HCT116 (cell line): ENCODE data around the gene KLHL3. TPM values are rescaled to one million over a fixed set of nuclear protein-coding genes. Genes with fewer than 3 reads are reported as not detected.
A peak's percentile ranks its signal among the peaks of the same experiment; 100 is the strongest.

Experiments
- ATAC-seq: fragments of 200-7000 bp; cut with Tn5 transposase; 2 replicates; pipeline ENCODE4 v1.9.1; 2020; ENCODE audit warnings: mild to moderate bottlenecking, moderate library complexity
- BruUV-seq: library from RNA; stranded (reverse); fragments of 400-500 nt; replicated peaks from 2 replicates; lab custom pipeline; 2021; lab: Mats Ljungman, UMichigan
- CTCF ChIA-PET: fragments of 300-600 bp; sonication (Branson Sonifier 250); formaldehyde crosslinking; loops from one replicate; lab custom pipeline; 2021; ENCODE audit warnings: antibody characterized with exemption; lab: Charles Lee
- POLR2A ChIA-PET: fragments of 300-600, 350-600 bp; sonication (Branson Sonifier 250); formaldehyde crosslinking; loops from one replicate; lab custom pipeline; 2021; ENCODE audit warnings: antibody characterized with exemption; lab: Charles Lee
- RAD21 ChIA-PET, 2 experiments: fragments of 300-600 bp; sonication (Branson Sonifier 250); formaldehyde crosslinking; loops; one replicate each; lab custom pipeline; 2023; ENCODE audit warnings: low total read pairs in 2 of 2; ENCODE audit not compliant: uncharacterized antibody in 2 of 2, unreplicated experiment in 2 of 2, low non-redundant PET in 1 of 2; lab: Charles Lee
- DNase-seq: peaks from one replicate; pipeline ENCODE4 v3.0.0-alpha.2; 2010; ENCODE audit warnings: low read depth, low spot score
- H2AFZ ChIP-seq: fragments of 200-600 bp; shearing (Covaris generic), sonication (generic); 2 replicates; pipeline ENCODE4 v1.6.1; 2017; ENCODE audit warnings: low read depth, mixed run types, mixed read lengths, antibody characterized with exemption, low read length; ENCODE audit not compliant: poor library complexity, severe bottlenecking
- H3K27ac ChIP-seq: 2 replicates; pipeline ENCODE4 v1.5.1; 2012; ENCODE audit warnings: low read depth, low read length
- H3K27me3 ChIP-seq: fragments of 200-600 bp; sonication (generic); 2 replicates; pipeline ENCODE4 v1.6.1; 2016; ENCODE audit warnings: mixed run types, low read length, mixed read lengths; ENCODE audit not compliant: insufficient read depth
- H3K36me3 ChIP-seq, 2 experiments: fragments of 200-500 bp in 1 of 2; fragments of 200-600 bp in 1 of 2; sonication (Bioruptor generic) in 1 of 2; sonication (generic) in 1 of 2; 2 replicates each; pipeline versions ENCODE4 v1.5.1 to v1.6.1; 2014 to 2016; ENCODE audit warnings: low read length in 2 of 2, inconsistent platforms in 1 of 2, mixed read lengths in 1 of 2, mixed run types in 1 of 2; ENCODE audit not compliant: insufficient read depth in 2 of 2, control insufficient read depth in 1 of 2
- H3K4me1 ChIP-seq, 2 experiments: fragments of 200-600 bp in 1 of 2; sonication (generic) in 1 of 2; 2 replicates each; pipeline versions ENCODE4 v1.5.1 to v1.6.1; 2012 to 2017; ENCODE audit warnings: low read length in 2 of 2, inconsistent platforms in 1 of 2, mild to moderate bottlenecking in 1 of 2, mixed read lengths in 1 of 2, mixed run types in 1 of 2, moderate library complexity in 1 of 2; ENCODE audit not compliant: insufficient read depth in 2 of 2, control insufficient read depth in 1 of 2
- H3K4me2 ChIP-seq: fragments of 200-600 bp; sonication (generic); 2 replicates; pipeline ENCODE4 v1.6.1; 2017; ENCODE audit warnings: mixed run types, low read length, mixed read lengths
- H3K4me3 ChIP-seq, 2 experiments: fragments of 200-600 bp in 1 of 2; sonication (generic) in 1 of 2; replicated peaks in 1 of 2; 2 replicates each; pipeline ENCODE4 v1.5.1; 2011 to 2016; ENCODE audit warnings: low read length in 2 of 2, control low read depth in 1 of 2, low read depth in 1 of 2, mild to moderate bottlenecking in 1 of 2, mixed read lengths in 1 of 2, mixed run types in 1 of 2
- H3K79me2 ChIP-seq: fragments of 200-600 bp; sonication (generic); 2 replicates; pipeline ENCODE4 v1.6.1; 2017; ENCODE audit warnings: mild to moderate bottlenecking, mixed run types, low read length, moderate library complexity, mixed read lengths; ENCODE audit not compliant: insufficient read depth
- H3K9ac ChIP-seq: fragments of 200-600 bp; sonication (generic); 2 replicates; pipeline ENCODE4 v1.6.1; 2016; ENCODE audit warnings: low read length, mixed read lengths
- H3K9me2 ChIP-seq: fragments of 200-600 bp; sonication (generic), shearing (Covaris generic); 2 replicates; pipeline ENCODE4 v1.6.1; 2017; ENCODE audit warnings: mixed run types, mild to moderate bottlenecking, moderate library complexity; ENCODE audit not compliant: insufficient read depth
- H3K9me3 ChIP-seq, 2 experiments: fragments of 200-500 bp in 1 of 2; fragments of 200-600 bp in 1 of 2; sonication (Bioruptor generic) in 1 of 2; sonication (generic) in 1 of 2; 2 replicates each; pipeline ENCODE4 v1.6.1; 2014 to 2017; ENCODE audit warnings: low read length in 2 of 2, mixed read lengths in 2 of 2, inconsistent platforms in 1 of 2, low read depth in 1 of 2, mild to moderate bottlenecking in 1 of 2, mixed run types in 1 of 2, moderate library complexity in 1 of 2; ENCODE audit not compliant: control insufficient read depth in 1 of 2, insufficient read depth in 1 of 2
- H4K20me1 ChIP-seq: fragments of 200-600 bp; sonication (generic), shearing (Covaris generic); 2 replicates; pipeline ENCODE4 v1.6.1; 2017; ENCODE audit warnings: mixed run types, mild to moderate bottlenecking, moderate library complexity; ENCODE audit not compliant: insufficient read depth
- ELF1 ChIP-seq: IDR thresholded peaks from 2 replicates; pipeline ENCODE4 v1.6.1; 2012; ENCODE audit warnings: low read depth, borderline replicate concordance
- POLR2A ChIP-seq: IDR thresholded peaks from 2 replicates; pipeline ENCODE4 v1.7.0; 2011; ENCODE audit warnings: borderline replicate concordance; ENCODE audit not compliant: insufficient read depth, insufficient read length; ENCODE audit errors: extremely low read depth
- RAD21 ChIP-seq: IDR thresholded peaks from 2 replicates; pipeline ENCODE4 v1.6.1; 2012; ENCODE audit warnings: low read depth, mild to moderate bottlenecking
- YY1 ChIP-seq: IDR thresholded peaks from 2 replicates; pipeline ENCODE4 v1.6.1; 2011; ENCODE audit warnings: low read length, low read depth, moderate library complexity, mild to moderate bottlenecking; ENCODE audit not compliant: insufficient replicate concordance; ENCODE audit errors: extremely low read depth
- intact Hi-C: fragments of 100-400 bp; cut with micrococcal nuclease; formaldehyde crosslinking; loops from 2 replicates; pipeline ENCODE4 v1.10.0; 2022
- total RNA-seq: library from RNA; stranded (reverse); gene quantifications from one replicate; pipeline ENCODE4 v1.2.1, GENCODE V29; 2021; ENCODE audit not compliant: unreplicated experiment
- TF ChIP-seq, protein P1 (sequence below): IDR thresholded peaks from 2 replicates; pipeline ENCODE4 v1.6.1; 2012
- TF ChIP-seq, protein P2 (sequence below), 3 experiments: fragments of 200-600 bp in 1 of 3; sonication (generic) in 1 of 3; IDR thresholded peaks in 2 of 3; conservative IDR thresholded peaks in 1 of 3; 2 replicates each; pipeline ENCODE4 v1.5.1; 2012 to 2017; ENCODE audit warnings: low read depth in 2 of 3, low read length in 2 of 3, antibody characterized with exemption in 1 of 3, borderline replicate concordance in 1 of 3, control low read depth in 1 of 3, mild to moderate bottlenecking in 1 of 3, mixed read lengths in 1 of 3, mixed run types in 1 of 3, moderate library complexity in 1 of 3; ENCODE audit not compliant: insufficient read depth in 1 of 3

The KLHL3 gene
- total RNA-seq, 1 experiment from 2014 or later: not detected

DNA sequence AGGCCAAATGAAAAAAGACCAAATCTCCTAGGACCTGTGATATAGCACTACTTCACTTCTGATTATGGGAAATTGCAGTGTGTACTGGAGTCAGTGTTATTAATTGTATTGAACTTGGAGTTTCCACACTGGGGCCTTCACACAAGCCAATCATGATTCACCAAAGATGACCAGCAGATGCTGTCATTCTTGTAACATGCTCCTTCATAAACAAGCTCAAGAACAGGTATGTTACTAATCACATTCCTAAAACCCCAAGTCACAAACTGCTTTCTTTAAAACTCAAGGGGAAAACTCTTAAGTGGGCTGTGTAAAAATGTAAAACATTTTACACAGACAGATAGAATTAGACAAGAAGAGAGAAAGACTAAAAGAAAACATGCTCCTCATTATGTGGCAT lies 5.6 kb downstream of the KLHL3 start (continued):
- TF ChIP-seq YY1: no peak
- no peak for TF ChIP-seq ELF1
- TF ChIP-seq, protein P1, sequence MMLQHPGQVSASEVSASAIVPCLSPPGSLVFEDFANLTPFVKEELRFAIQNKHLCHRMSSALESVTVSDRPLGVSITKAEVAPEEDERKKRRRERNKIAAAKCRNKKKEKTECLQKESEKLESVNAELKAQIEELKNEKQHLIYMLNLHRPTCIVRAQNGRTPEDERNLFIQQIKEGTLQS: no peak
- TF ChIP-seq, protein P2, sequence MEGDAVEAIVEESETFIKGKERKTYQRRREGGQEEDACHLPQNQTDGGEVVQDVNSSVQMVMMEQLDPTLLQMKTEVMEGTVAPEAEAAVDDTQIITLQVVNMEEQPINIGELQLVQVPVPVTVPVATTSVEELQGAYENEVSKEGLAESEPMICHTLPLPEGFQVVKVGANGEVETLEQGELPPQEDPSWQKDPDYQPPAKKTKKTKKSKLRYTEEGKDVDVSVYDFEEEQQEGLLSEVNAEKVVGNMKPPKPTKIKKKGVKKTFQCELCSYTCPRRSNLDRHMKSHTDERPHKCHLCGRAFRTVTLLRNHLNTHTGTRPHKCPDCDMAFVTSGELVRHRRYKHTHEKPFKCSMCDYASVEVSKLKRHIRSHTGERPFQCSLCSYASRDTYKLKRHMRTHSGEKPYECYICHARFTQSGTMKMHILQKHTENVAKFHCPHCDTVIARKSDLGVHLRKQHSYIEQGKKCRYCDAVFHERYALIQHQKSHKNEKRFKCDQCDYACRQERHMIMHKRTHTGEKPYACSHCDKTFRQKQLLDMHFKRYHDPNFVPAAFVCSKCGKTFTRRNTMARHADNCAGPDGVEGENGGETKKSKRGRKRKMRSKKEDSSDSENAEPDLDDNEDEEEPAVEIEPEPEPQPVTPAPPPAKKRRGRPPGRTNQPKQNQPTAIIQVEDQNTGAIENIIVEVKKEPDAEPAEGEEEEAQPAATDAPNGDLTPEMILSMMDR (IDR thresholded peaks at IDR 0.05 in 2 of 3, conservative IDR thresholded peaks at IDR 0.05 in 1 of 3; ENCODE audit: borderline replicate concordance in 1 of 3, insufficient read depth in 1 of 3, low read depth in 2 of 3, low read length in 2 of 3): no peak
- TF ChIP-seq, all 23 proteins: peak for 0

DNA sequence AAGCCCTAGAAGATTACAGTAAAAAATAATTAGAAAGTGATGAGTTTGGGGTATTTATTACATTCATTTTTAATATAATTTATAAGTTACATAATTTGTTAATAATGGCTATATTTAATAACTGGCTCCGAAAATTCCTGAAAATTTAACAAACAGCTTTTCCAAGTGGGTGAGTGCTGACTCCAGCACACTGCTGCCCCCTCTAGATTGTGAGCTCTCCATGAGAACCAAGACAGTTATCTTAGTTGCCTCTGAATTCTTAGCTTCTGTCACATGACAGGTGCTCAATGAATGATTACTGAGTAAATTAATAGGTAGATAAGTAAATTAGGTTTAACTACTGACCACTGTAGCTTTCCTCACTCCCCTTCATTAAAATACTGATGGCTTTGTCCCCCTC lies 7.8 kb downstream of the KLHL3 start:
- Histone ChIP-seq H2AFZ (no peak overlapping the region), H3K36me3 (no peaks in the 10 kb centered on the region), H4K20me1 (no peaks in the 10 kb centered on the region), H3K9ac (no peak overlapping the region), H3K27me3 (0 out of 2 replicates have a peak, but pooled peaks cover 5% of the 10 kb centered on the region), H3K9me2 (no peaks in the 10 kb centered on the region), H3K4me3 (no peak overlapping the region), H3K4me2 (no peak overlapping the region), H3K4me1 (no peaks in the 10 kb centered on the region), H3K27ac (no peak overlapping the region), H3K79me2 (no peaks in the 10 kb centered on the region), H3K9me3 (no peaks in the 10 kb centered on the region)
- CTCF ChIA-PET: interaction anchor here (1.5 to 3.1 kb wide), 2 partner anchors 14 to 68 kb away, joined by 3 to 14 read pairs; no protein-coding TSS in a partner anchor
- BruUV-seq: no TSS peak
- POLR2A ChIA-PET: no interaction called here
- TF ChIP-seq RAD21 (0 out of 2 replicates have a peak, but pooled peaks have one; percentile 3), POLR2A (no peak)
- no peak for ATAC-seq
- DNase-seq: no peak
- RAD21 ChIA-PET: no interaction called here
- intact Hi-C loops: no loop called here
